SKM-1 treated with dmso at 0.1 percent for 144 hours (cell line): ENCODE measurements around the gene CBLL2.
A peak's percentile ranks its signal among the peaks of the same experiment; 100 is the strongest.
"Not testable (repeated sequence)": the region's sequence is repeated elsewhere in the genome, so short reads cannot be mapped to it uniquely, and the experiment has no call there.

Experiments
- DNase-seq: peaks from one replicate; lab custom pipeline; 2025; ENCODE audit not compliant: unreplicated experiment; lab: John Stamatoyannopoulos, UW

CBLL2 gene

GRCh38 chrX:22272613-22273012 is at the start of gene CBLL2:
TSS of gene CBLL2 (plus strand) at chrX:22272913. CDS start at chrX:22272992, 79 bp downstream.
- DNase-seq = no peak

GRCh38 chrX:22234380-22234779 is 38.3 kb upstream of the CBLL2 start:
- DNase-seq = no peak

- DNase-seq = no peak
These were observed 35.2 kb upstream of the CBLL2 start for GRCh38 chrX:22237479-22237878.

- DNase-seq = no peak
These were observed 26.1 kb upstream of the CBLL2 start for GRCh38 chrX:22246620-22247019.

GRCh38 chrX:22247169-22247568 is 25.5 kb upstream of the CBLL2 start:
- no peak for DNase-seq

- no peak for DNase-seq
These were observed 24.3 kb upstream of the CBLL2 start for GRCh38 chrX:22248401-22248800.

GRCh38 chrX:22249371-22249770 is 23.3 kb upstream of the CBLL2 start:
- DNase-seq = no peak

- no peak for DNase-seq
These were observed 4.0 kb upstream of the CBLL2 start for GRCh38 chrX:22268706-22269105.

- DNase-seq = no peak
These were observed 1.1 kb downstream of the CBLL2 start for GRCh38 chrX:22273714-22274317.

- no peak for DNase-seq
These were observed 4.1 kb downstream of the CBLL2 start for GRCh38 chrX:22276781-22277180.

- no peak for DNase-seq
These were observed 5.7 kb downstream of the CBLL2 start for GRCh38 chrX:22278375-22278774.

GRCh38 chrX:22289209-22289608 is 16.5 kb downstream of the CBLL2 start:
- DNase-seq = not testable (repeated sequence)

GRCh38 chrX:22296871-22297270 is 24.2 kb downstream of the CBLL2 start:
- DNase-seq = no peak

- peak; percentile 38 for DNase-seq
These were observed 27.4 kb downstream of the CBLL2 start for GRCh38 chrX:22300130-22300529.

GRCh38 chrX:22310779-22311178 is 38.1 kb downstream of the CBLL2 start:
- no peak for DNase-seq

- no peak for DNase-seq
These were observed 41.1 kb downstream of the CBLL2 start for GRCh38 chrX:22313766-22314165.

- DNase-seq = no peak
These were observed 41.5 kb downstream of the CBLL2 start for GRCh38 chrX:22314211-22314610.

GRCh38 chrX:22314692-22315091 is 42.0 kb downstream of the CBLL2 start:
- no peak for DNase-seq

- no peak for DNase-seq
These were observed 42.4 kb downstream of the CBLL2 start for GRCh38 chrX:22315151-22315550.

- no peak for DNase-seq
These were observed 47.6 kb downstream of the CBLL2 start for GRCh38 chrX:22320236-22320873.

- no peak for DNase-seq
These were observed 50.8 kb downstream of the CBLL2 start for GRCh38 chrX:22323541-22323940.
